Activated T-cell treated with anti-CD3 and anti-CD28 coated beads for 1 hour (primary cell): ENCODE measurements around the gene ANGPTL2.

Experiments
- DNase-seq: peaks from one replicate; pipeline ENCODE4 v3.0.0-alpha.2; 2020; ENCODE audit warnings: low read depth

Gene ANGPTL2

DNA sequence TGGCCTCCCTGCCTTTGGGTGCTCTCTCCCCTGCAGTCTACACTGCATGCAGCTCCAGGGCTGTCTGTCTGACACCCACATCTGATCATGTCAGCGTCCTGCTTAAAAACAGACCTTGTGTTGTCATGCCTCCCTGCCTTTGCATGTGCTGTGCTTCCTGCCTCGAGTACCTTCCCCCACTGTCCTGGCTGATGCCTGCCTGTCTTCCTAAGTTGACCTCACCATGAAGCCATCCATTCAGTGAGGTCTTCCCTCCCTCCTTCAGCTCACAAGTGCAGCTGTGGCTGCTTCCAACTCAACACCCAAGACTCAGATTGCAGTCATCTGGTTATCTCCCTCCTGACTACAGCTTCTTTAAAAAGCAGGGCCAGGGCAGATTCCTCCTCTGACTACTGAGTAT lies 5.5 kb downstream of the ANGPTL2 start:
- DNase-seq: no peak

DNA sequence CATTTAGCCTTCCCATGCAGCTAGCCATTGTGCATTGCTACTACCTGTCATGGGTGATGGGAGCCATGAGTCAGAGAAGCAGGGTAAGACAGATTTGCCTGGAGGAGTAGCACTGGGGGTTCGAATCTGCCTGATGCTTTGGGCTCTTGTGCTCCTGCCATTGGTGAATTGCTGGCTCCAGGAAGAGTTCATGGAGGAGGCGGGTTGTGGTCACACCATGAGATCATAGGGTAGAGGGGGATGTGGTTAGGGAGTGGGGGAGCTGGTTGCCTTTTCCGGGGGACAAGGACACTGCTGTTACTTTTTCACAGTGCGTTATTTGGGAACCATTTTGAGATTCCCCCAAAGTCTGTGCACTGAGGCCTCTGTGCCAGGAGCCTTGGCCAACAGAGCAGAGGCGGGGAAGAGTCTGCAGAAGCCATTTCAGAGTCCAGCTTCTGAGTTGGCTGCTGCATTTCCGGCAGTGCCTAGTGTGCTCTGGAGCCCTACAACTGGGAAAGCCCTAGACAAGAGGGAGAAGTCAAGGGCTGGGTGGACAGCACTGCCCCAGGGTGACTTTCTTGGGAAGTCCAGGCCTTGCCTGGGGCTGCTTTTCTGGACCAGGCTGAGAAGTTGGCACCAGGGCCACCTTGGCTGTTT lies 6.2 kb downstream of the ANGPTL2 start:
- no peak for DNase-seq

DNA sequence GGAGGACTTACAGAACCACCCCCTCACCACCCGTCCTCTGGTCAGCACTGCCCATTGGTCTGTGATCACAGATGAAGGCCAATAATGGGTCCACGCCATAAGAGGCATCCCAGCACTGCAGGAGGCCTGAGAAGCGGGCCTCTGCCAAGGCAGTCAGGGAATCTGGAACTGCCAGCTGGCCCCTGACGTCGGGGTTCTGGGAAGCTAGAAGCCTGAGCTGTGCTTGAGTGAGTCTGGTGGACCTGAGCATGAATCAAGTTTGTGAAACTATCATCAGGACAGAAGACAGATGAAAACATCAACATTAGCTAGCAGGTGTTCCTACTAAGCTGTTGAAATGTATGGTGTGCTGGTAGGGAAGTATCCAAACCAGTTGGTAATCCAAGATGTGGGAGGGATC lies 7.8 kb downstream of the ANGPTL2 start:
- no peak for DNase-seq

DNA sequence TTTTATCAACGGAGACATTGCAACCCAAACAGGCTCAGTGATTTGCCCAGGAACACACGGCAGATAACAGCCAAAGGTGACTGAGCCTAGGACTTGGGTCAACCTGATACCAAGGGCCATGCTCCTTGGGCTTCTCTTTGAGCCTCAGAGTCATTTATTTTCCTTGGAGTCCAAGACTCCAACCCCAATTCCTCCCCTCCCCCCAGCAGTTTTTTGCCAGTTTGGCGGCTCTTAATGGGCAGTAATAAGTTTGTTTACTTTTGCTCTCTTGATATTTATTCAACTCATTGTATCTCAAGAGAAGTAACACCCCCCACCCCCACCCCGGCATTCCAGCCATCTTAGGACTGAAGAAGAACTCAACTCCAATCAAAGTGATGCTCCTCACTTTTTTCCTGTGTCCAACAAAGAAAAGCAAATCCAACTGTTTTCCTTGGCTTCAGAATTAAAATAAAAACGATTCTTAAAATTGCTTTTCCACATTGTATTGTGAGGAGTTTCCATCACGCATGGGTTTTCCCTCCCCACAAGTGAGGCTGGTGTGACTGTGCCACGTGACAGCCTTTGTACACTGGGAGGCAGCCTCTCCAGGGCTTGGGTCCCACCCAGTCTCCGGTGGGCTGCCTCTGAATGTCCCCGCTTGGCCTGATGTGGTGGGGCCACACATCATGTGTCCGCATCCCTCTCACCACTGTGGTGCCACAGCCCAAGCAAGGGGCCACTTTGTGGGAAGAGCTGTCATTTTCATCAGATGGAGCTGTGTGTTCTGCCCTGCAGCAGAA lies 9.1 kb downstream of the ANGPTL2 start:
- DNase-seq: no peak

DNA sequence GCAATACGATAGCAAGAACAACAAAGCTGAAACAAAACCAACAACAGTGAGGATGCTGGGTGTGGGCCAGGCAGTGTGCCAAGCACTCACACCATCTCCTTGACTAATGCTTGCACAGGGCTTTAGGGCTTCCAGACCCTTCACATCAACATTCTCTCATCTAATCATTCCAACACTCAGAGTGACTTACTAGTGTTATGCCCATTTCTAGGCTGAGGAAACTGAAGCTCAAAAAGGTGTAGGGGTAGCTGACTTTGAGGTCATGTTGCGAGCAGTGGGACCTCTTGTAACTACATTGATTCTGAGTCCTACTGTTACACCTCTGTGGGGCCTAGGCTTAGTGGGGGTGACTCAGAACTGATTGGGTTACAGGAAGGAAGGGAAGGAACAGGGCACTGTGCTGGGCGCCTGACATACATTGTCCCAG lies 9.7 kb downstream of the ANGPTL2 start:
- no peak for DNase-seq

DNA sequence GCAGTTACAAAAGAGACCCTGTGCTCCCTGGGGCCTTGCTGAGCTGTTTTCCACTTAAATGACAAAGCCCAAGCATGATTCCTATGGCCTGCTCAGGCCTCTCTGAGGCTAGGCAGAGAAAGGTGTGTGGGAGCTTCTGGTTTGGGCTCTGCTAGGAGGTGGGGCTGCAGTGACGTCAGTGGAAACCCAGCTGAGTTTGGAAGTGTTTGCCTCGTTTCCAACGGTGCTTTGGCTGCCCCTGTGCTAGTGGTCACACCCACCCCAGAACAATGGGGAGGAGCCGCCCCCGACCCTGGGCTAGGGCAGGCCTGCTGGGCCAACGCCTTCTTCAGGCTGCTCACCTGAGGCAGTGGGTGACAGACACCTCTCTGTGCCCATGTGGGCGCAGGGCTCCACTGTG lies 10.4 kb downstream of the ANGPTL2 start:
- no peak for DNase-seq

DNA sequence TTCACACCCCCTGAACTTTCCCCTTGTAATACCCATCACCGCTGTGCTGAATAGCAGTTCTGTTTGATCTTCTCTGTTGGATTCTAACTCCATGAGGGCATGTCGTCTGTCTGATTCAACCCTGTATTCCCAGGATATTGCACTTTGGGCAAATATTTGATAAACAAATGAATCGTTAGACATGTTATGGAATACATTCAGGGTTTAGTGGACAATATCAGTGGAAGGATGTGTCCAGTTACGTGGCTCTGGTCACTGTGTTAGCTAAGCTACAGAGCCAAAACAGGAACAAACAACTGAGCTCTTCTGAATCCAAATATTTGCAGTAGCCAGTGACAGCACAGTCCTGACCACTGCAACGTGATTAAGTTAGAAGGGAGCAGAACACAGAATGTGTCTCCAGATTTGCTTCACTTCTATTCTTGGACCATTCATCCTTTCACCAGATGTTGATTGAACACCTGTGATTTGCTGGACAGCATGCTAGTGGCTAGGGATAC lies 13.2 kb downstream of the ANGPTL2 start:
- no peak for DNase-seq

DNA sequence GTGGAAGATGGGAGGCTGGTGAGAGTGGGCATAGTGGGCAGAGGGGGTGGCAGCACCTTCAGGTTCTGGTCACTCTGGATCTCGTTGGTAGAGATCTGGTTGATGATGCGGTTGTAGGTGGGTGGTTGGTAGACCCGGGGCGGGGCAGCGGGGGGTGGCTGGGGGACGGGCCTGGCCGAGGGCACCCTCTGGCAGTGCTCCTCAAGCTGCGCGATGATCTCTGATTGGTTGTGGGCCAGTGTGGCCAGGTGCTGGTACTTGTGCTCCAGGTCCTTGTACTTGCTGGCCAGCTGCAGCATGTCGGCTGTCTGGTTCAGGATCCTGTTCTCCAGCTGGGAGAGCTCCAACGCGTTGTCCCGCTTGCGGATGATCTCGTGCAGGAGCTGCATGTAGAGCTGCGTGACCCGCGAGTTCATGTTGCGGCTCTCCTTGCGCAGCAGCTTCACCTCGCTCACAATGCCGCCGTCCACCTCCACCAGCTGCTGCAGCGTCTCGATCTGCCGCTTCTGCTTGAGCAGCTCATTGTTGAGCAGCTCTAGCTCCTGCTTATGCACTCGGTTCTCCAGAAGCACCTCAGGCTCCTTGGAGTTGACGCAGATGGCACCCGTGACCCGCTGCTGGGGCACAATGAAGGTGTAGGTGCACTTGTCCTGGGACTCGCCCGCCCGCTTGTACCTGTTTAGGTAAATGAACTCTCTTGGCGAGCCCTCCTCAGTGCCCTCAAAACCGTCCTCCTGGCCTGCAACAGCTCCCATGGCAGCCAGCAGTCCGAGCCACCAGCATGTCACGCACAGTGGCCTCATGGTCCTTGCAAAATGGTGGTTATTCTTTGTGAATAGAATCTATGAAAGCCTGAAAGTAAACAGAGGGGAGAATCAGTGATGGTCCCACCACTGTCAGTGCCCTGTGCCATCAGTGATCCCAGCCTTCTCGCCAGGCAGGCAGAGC lies 14.2 kb downstream of the ANGPTL2 start:
- DNase-seq: no peak

DNA sequence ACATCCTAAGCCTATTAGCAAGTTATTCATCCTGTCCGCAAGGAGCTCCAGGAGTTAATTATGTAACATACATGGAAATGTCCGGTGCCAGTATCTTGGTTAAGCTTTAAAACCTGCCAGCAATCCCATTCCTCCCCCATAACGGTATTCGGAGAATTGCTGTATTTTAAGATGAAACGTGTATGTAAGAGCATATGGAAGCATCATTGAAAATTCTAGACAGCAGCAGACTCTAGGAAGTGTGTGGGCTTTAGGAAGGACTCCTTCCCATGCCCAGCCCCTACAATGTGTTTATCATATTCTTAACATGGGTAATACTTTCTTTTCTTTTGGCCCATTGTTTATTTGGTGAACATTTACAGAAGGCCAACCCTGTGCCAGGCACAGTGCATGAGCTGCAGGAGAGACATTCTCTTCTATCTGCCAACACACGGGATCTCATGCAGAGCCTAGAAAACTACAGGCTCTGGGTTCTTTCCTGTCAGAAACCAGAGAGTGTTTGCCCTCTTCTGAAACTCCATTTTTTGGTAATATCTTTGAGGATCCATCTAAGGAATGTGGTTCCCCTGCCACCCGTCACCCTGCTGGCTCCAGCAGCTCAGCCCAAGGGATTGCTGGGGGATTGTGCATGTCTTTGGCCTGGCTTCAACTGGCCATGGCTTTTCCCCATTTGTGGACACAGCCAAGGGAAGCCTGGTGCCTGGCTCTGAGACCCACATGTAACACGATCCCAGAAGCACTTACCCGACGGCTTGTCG lies 15.1 kb downstream of the ANGPTL2 start:
- no peak for DNase-seq

DNA sequence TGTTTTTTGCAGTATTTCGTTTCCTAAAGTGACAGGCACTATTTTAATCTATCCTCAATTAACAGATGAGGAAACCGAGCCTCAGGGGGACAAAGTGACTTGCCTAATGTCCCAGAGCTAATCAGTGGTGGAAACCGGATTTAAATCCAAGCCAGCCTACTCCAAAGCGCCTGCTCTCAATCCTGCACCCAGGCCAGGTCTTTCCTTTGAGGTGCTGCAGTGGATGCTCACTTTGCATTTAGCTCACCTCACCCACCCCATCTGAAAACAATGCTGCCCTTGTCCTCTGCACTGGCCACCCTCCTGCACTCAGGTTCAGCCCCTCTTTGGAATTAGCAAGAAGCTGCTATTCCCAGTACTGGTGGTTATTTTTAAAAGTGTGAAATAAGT lies 16.0 kb downstream of the ANGPTL2 start:
- DNase-seq: no peak

DNA sequence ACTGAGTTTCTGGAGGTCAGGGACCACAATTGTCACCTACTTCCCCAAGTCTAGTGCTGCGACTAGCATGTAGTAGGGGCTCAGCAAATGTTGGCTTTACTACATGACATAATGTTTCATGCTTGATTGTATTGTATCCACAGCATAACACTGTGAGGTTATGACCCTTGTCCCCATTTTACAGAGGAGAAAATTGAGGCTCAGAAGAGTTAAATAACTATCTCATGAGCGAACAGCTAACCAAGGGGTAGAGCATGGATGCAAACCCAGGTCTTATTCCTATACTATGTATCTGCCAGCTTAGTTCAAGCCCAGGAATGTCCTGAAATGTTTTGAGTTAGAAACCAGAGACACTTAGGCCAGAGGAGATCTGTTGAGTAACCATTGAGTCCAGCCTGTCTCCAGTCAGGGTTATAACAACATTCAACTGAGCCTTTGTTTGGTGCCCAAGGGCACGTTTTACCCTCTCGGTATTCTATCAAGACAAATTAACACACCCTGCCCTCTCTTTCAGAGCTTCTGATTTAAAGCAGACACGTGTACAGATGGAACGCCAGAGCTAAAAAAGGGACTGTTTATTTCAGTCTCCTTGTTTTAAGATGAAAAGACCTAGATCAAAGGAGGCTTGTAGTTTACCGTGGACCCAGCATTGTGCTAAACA lies 16.5 kb downstream of the ANGPTL2 start:
- no peak for DNase-seq

DNA sequence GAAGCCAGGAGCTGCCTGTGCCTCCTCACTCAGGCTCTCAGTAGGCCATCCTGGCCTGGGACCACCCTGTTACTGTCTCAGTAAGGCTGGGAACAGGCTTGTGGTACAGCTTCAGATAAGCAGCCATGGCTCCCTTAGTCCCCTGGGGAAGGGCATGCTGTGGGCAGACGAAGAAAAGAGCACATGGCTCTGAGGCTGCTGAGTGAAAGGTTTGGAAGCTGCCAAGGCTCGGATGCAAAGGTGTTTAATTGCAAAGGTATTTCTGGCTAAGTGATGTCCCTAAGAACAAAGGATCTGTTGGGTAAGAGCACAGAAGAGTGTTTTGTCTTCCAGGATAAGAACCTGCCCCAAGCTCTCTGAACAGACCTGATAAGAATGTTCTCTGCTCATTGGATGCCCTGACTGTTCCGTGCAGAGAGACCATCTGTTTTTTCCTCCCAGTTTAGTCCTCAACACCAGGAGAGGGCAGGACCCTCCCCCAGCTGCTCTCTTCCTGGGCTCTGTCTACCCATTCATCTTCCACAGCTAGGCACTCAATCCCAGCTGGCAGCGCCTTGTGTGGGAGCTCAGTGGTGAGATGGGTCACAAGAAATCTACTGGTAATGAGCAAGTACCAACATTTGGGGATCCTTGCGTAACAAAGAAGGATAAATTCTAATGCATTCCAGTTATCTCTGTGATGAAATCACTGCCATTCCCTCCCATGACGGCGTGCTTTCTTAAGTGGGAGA lies 17.7 kb downstream of the ANGPTL2 start:
- no peak for DNase-seq

DNA sequence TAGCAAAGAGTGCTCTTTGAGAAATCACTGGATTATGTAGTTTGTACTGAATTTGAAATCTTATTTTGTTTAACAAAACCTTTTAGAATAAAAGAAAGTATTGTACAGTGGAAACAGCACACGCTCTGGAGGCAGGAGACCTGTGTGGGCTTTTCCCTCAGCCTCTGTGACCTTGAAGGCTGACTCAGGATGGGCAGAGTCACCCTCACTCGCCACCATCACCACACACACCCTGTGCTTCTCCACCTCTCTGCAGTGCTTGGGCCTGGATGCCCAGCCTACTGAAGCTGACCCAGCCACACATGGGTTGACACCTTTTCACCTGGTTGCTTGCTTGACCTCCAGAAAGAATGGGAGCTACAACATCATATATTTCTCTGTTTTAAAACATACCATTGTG lies 19.6 kb downstream of the ANGPTL2 start:
- DNase-seq: no peak

DNA sequence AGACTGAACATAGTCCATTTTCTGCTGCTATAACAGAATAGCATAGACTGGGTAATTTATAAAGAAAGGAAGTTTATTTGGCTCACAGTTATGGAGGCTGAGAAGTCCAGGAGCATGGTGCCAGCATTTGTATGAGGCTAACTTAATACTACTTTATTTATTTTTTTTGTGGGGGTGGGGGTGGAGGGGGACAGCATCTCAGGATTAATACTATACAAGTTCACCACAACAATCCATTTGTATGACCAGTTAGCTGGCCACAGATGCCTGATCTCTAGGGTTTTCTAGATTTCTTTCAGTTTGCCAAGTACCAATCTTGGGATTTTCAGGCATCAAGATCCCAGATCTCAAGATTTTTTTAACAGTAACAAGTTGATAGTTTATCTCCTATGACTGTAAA lies 20.3 kb downstream of the ANGPTL2 start:
- DNase-seq: no peak

DNA sequence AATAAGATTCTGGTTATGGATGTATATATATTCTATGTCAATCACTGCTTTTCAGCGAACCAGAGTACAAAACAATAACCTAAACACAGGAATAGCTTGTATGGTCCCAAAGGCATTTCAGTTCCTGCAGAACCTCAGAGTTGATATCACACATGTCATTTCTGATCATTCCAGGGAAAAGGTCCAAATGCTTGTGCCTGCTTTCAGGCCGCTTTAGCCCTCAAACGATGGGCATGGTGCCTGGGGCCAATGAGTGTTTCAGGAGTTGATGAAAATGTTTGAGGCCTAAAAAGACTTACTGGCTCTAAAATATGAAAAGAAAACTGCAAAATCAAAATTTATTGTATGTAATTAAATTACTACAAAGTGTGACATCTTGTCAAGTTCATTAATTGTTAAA lies 22.8 kb downstream of the ANGPTL2 start:
- no peak for DNase-seq

DNA sequence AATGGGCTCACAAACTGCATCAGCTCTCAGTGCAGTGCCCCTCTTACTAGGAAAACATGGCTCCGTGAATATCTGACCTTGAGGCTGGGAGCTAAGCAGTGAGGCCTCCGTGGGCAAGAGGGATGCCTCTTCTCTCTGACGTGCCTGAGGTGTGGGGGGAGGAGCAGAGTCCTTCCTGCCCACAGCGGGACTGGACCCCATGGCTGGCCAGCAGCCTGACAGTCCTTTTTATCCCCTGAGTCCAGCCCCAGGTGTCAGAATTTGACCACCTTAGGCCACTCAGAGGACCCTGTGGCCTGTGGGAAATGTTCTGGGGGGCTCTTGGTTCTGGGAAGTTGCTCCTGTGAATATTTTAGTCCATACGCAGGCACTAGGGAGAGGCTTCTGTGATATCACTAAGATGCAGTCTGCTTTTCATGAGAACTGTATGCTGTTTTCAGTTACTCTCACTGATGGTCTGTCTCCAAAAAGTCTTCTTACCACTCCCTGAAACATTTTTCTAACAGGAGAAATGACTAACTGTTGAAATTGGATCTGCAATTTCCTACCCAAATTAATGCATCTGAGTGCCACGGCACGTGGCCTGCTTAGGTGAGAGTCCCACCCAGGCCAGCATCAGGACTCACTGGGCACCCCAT lies 23.4 kb downstream of the ANGPTL2 start:
- DNase-seq: no peak

DNA sequence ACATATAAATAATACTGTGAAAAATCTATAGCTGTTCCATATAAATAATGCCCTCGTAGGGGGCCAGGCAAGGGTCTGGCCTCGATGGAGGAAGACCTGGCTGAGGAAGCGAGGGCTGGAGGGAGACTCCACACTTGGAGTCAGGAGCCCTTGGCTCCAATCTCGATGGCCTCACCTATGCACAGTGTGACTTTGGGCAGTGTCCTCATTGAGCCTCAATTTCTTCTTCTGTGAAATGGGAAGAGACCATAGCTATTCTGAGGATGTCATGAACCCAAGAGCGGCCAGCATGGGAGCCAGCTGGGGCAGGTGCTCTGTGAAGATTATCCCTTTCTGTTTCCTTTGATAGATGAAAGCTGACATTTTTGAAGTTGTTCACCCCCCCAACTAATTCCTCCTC lies 24.8 kb downstream of the ANGPTL2 start:
- no peak for DNase-seq

DNA sequence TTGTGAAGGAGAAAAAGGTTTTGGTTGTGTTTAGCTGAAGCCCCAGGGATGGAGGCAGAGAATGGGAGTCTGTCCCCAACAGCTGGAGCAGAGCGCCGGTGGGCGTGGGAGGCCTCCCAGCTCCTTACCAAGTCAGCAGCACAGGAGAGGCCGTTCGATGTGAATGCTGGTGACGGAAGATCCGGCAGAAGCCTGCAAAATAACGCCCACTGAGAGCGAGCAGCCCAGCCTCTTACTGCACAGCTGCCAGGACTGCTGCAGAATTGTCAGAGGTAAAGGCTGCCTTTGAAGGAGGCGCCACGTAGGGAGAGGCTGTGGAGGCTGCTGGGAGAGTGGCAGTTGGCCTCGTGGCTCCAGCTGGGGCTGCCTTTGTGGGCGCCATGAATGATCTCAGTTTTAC lies 26.2 kb downstream of the ANGPTL2 start:
- DNase-seq: no peak

DNA sequence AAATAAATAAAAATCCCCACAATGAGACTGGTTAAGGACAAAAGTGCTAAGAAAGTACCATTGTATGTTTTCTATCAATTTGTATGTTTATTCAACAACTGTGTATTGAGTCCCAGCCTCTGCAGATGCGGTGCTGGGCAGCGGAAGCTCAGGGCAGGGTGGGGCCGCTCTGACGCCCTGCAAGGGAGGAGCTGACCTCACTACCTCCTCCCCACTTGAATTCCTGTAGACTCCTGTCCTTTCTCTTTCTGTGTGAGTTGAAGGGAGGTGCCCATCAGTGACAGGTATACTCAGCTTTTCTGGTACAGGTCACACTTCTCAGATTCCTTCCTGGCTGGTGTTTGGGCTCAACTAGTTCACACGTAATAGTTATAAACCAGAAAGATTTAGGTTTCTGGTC lies 27.0 kb downstream of the ANGPTL2 start:
- DNase-seq: no peak
